Effector memory CD4-positive, alpha-beta T cell (primary cell): ENCODE data around the gene NUBPL.
"Not testable (repeated sequence)": the region's sequence is repeated elsewhere in the genome, so short reads cannot be mapped to it uniquely, and the experiment has no call there.

Experiments used
- DNase-seq, 3 donors: peaks; one replicate each; pipeline ENCODE4 v3.0.0-alpha.2; 2020
- H3K27ac ChIP-seq: 2 replicates; pipeline ENCODE4 v1.7.0; 2013; ENCODE audit warnings: mild to moderate bottlenecking, low read length, moderate library complexity; ENCODE audit not compliant: insufficient read depth, poor library complexity, severe bottlenecking
- H3K27me3 ChIP-seq: replicated peaks from 2 replicates; pipeline ENCODE4 v1.7.0; 2013; ENCODE audit warnings: mild to moderate bottlenecking, low read length; ENCODE audit not compliant: insufficient read depth, control insufficient read depth, poor library complexity, severe bottlenecking
- H3K36me3 ChIP-seq: 2 replicates; pipeline ENCODE4 v1.7.0; 2013; ENCODE audit warnings: mild to moderate bottlenecking, low read length, moderate library complexity; ENCODE audit not compliant: control insufficient read depth, insufficient read depth
- H3K4me1 ChIP-seq: 2 replicates; pipeline ENCODE4 v1.7.0; 2013; ENCODE audit warnings: low read length, mild to moderate bottlenecking; ENCODE audit not compliant: control insufficient read depth, insufficient read depth, poor library complexity, severe bottlenecking
- H3K4me3 ChIP-seq: 2 replicates; pipeline ENCODE4 v1.7.0; 2013; ENCODE audit warnings: low read length, low read depth, mild to moderate bottlenecking; ENCODE audit not compliant: insufficient read depth, poor library complexity, severe bottlenecking
- H3K9me3 ChIP-seq: 2 replicates; pipeline ENCODE4 v1.7.0; 2013; ENCODE audit warnings: mild to moderate bottlenecking, low read length, moderate library complexity; ENCODE audit not compliant: control insufficient read depth

Gene NUBPL

GRCh38 chr14:31813724-31814490 lies 252.7 kb downstream of the NUBPL start:
- not testable (repeated sequence) for DNase-seq, H3K9me3 ChIP-seq, H3K4me3 ChIP-seq, H3K27ac ChIP-seq, H3K36me3 ChIP-seq, H3K27me3 ChIP-seq, H3K4me1 ChIP-seq

DNA sequence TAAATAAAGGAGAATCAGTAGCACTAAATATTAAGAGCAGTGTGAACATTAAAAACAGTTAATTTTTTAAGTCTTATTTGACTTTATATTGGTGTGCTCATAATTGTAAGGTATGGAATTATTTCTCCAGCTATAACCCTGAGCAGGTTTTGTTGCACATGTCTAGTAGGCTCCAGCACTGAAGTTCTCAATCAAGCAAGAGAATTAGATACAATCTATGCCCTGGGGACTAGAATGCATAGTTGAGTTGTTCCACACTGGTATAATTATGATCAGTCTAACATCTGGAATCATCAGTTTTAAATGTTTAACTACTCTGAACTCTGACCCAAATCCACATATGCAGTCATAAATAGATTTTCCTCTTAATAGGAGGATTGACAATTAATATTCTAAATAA lies 258.1 kb downstream of the NUBPL start:
- H3K36me3 ChIP-seq = no peaks in the 10 kb centered on the region
- H3K27me3 ChIP-seq = no peaks in the 10 kb centered on the region
- H3K4me3 ChIP-seq = no peak overlapping the region
- no peak overlapping the region for H3K27ac ChIP-seq
- DNase-seq = no peak
- no peaks in the 10 kb centered on the region for H3K4me1 ChIP-seq
- H3K9me3 ChIP-seq = no peaks in the 10 kb centered on the region

DNA sequence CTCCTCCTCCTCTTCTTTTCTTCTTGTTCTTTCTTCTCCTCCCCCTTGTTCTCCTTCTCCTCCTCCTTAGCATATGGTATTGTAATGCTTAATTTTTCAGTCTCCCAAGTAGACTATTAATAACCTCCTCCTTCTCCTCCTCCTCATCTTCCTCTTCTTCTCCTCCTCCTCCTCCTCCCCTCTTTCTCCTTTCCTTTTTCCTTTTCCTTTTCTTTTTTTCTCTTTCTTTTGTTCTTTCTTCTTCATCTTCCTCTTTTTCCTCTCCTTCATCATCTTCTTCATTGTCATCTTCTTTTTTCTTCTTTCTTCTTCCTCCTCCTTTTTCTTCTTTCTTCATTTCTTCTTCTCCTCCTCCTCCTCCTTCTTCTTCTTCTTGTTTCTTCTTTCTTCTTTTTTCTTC lies 264.3 kb downstream of the NUBPL start:
- H3K4me1 ChIP-seq = no peaks in the 10 kb centered on the region
- H3K36me3 ChIP-seq = no peaks in the 10 kb centered on the region
- H3K4me3 ChIP-seq = no peak overlapping the region
- no peaks in the 10 kb centered on the region for H3K9me3 ChIP-seq
- H3K27me3 ChIP-seq = no peaks in the 10 kb centered on the region
- H3K27ac ChIP-seq = no peak overlapping the region
- no peak for DNase-seq

GRCh38 chr14:31827325-31827724 lies 266.1 kb downstream of the NUBPL start:
- no peak overlapping the region for H3K27ac ChIP-seq
- DNase-seq = no peak
- no peaks in the 10 kb centered on the region for H3K27me3 ChIP-seq
- no peak overlapping the region for H3K4me3 ChIP-seq
- H3K4me1 ChIP-seq = no peaks in the 10 kb centered on the region
- no peaks in the 10 kb centered on the region for H3K9me3 ChIP-seq
- H3K36me3 ChIP-seq = no peaks in the 10 kb centered on the region

DNA sequence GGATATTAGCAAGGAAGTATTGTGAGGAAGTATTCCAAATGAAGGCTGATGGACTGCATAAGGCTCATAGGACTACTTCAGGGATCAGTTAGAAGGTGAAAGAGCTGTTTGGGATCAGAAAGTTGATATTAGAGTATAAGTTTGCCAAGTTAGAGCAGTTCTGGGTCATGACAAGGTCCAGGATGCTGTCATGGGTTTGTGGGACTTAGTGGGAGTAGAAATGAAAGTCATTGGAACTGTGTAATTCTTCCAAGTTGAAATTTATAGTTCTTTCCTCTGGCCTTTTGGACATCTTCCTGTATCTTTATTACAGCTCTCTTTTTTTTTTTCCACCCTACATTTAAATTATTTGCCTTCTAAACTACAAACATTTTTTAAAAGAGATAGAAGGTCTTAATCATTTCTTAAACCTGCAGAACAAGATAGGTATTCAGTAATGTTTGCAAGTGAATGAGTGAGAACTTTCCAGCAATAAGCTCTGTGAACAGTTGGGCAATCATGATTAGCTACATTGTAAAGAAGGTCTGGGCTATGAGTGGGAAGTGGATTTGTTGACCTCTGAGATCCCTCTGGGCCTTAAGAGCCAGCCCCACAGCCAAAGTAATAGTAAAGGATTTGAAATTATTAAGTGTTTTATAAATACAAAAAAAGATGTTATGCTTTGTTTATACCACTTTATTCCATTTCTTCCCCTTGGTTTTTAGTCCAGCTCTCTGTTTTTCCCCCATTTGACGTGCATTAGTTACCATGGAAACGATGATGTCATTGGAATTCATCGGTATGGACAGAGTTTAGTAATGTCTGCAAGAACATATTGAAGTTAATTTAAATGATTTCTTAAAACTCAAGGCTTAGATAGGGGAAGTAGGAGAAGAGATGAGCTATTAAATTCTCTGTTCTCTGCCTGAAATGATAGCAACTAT lies 268.0 kb downstream of the NUBPL start:
- no peak for DNase-seq
- Histone ChIP-seq H3K27ac (no peak overlapping the region), H3K4me3 (no peak overlapping the region), H3K27me3 (no peaks in the 10 kb centered on the region), H3K36me3 (no peaks in the 10 kb centered on the region), H3K4me1 (no peaks in the 10 kb centered on the region), H3K9me3 (no peaks in the 10 kb centered on the region)

GRCh38 chr14:31834616-31835015 lies 273.4 kb downstream of the NUBPL start:
- H3K27ac ChIP-seq = no peak overlapping the region
- no peaks in the 10 kb centered on the region for H3K4me1 ChIP-seq
- no peaks in the 10 kb centered on the region for H3K27me3 ChIP-seq
- H3K36me3 ChIP-seq = no peaks in the 10 kb centered on the region
- no peak for DNase-seq
- H3K9me3 ChIP-seq = no peaks in the 10 kb centered on the region
- no peak overlapping the region for H3K4me3 ChIP-seq

GRCh38 chr14:31835049-31835448 lies 273.8 kb downstream of the NUBPL start:
- H3K27ac ChIP-seq = no peak overlapping the region
- H3K36me3 ChIP-seq = no peaks in the 10 kb centered on the region
- no peak overlapping the region for H3K4me3 ChIP-seq
- no peak for DNase-seq
- H3K4me1 ChIP-seq = no peaks in the 10 kb centered on the region
- no peaks in the 10 kb centered on the region for H3K9me3 ChIP-seq
- no peaks in the 10 kb centered on the region for H3K27me3 ChIP-seq

- no peak for DNase-seq
- no peaks in the 10 kb centered on the region for H3K27me3 ChIP-seq
- no peaks in the 10 kb centered on the region for H3K36me3 ChIP-seq
- no peak overlapping the region for H3K4me3 ChIP-seq
- H3K9me3 ChIP-seq = no peaks in the 10 kb centered on the region
- no peak overlapping the region for H3K27ac ChIP-seq
- no peaks in the 10 kb centered on the region for H3K4me1 ChIP-seq
Measured at GRCh38 chr14:31837031-31837430, 275.8 kb downstream of the NUBPL start.

GRCh38 chr14:31842899-31843298 lies 281.7 kb downstream of the NUBPL start:
- no peak overlapping the region for H3K4me3 ChIP-seq
- no peak for DNase-seq
- no peaks in the 10 kb centered on the region for H3K9me3 ChIP-seq
- no peaks in the 10 kb centered on the region for H3K36me3 ChIP-seq
- no peaks in the 10 kb centered on the region for H3K4me1 ChIP-seq
- no peak overlapping the region for H3K27ac ChIP-seq
- no peaks in the 10 kb centered on the region for H3K27me3 ChIP-seq
